SK-N-SH (cell line): ENCODE measurements around the gene MOGAT3. TPM values are rescaled to one million over a fixed set of nuclear protein-coding genes. Genes with fewer than 3 reads are reported as not detected.
A peak's percentile ranks its signal among the peaks of the same experiment; 100 is the strongest.

Experiments
- CTCF ChIA-PET: fragments of 300-600, 350-600 bp; formaldehyde crosslinking; extraction: SDS; loops from one replicate; lab custom pipeline; 2021; lab: Yijun Ruan, JAX
- POLR2A ChIA-PET: fragments of 350-600 bp; sonication (Branson Sonifier 250); formaldehyde crosslinking; extraction: SDS; loops from one replicate; lab custom pipeline; 2020; ENCODE audit warnings: antibody characterized with exemption, inconsistent platforms; lab: Yijun Ruan, JAX
- DNase-seq: peaks from one replicate; pipeline ENCODE4 v3.0.0; 2012
- H2AFZ ChIP-seq: fragments of 200-600 bp; sonication (generic); 2 replicates; pipeline ENCODE4 v1.8.1; 2016; ENCODE audit warnings: antibody characterized with exemption, mild to moderate bottlenecking, low read depth
- H3F3A ChIP-seq: fragments of 200-600 bp; sonication (generic); replicated peaks from 2 replicates; pipeline ENCODE3; 2016; ENCODE audit warnings: antibody characterized with exemption, mild to moderate bottlenecking; ENCODE audit not compliant: insufficient read depth
- H3K27ac ChIP-seq, 2 experiments: fragments of 200-500 bp in 1 of 2; fragments of 200-600 bp in 1 of 2; sonication (Bioruptor generic) in 1 of 2; sonication (generic), shearing (Covaris generic) in 1 of 2; 2 replicates each; pipeline versions ENCODE4 v1.5.1 to v1.6.1; 2014 to 2016; ENCODE audit warnings: low read depth in 2 of 2, inconsistent platforms in 1 of 2, low read length in 1 of 2, mild to moderate bottlenecking in 1 of 2, mixed read lengths in 1 of 2
- H3K27me3 ChIP-seq: fragments of 200-600 bp; sonication (generic), shearing (Covaris generic); 2 replicates; pipeline ENCODE4 v1.6.1; 2016; ENCODE audit warnings: mixed run types; ENCODE audit not compliant: insufficient read depth
- H3K36me3 ChIP-seq, 2 experiments: fragments of 200-500 bp in 1 of 2; fragments of 200-600 bp in 1 of 2; sonication (Bioruptor generic) in 1 of 2; sonication (generic) in 1 of 2; replicated peaks in 1 of 2; 2 replicates each; pipeline versions ENCODE3 to v1.5.1; 2014 to 2016; ENCODE audit warnings: low read length in 1 of 2, mild to moderate bottlenecking in 1 of 2; ENCODE audit not compliant: insufficient read depth in 2 of 2, control insufficient read depth in 1 of 2
- H3K4me1 ChIP-seq, 2 experiments: fragments of 200-500 bp in 1 of 2; fragments of 200-600 bp in 1 of 2; sonication (Bioruptor generic) in 1 of 2; sonication (generic), shearing (Covaris generic) in 1 of 2; 2 replicates each; pipeline versions ENCODE4 v1.5.1 to v1.6.1; 2014 to 2016; ENCODE audit warnings: low read depth in 1 of 2, low read length in 1 of 2, mixed run types in 1 of 2; ENCODE audit not compliant: insufficient read depth in 2 of 2, control insufficient read depth in 1 of 2
- H3K4me2 ChIP-seq: fragments of 200-600 bp; sonication (generic), shearing (Covaris generic); 2 replicates; pipeline ENCODE4 v1.6.1; 2017; ENCODE audit warnings: mixed run types
- H3K4me3 ChIP-seq, 2 experiments: fragments of 200-500 bp in 1 of 2; fragments of 200-600 bp in 1 of 2; sonication (Bioruptor generic) in 1 of 2; sonication (generic), shearing (Covaris generic) in 1 of 2; 2 replicates each; pipeline versions ENCODE4 v1.5.1 to v1.8.1; 2014 to 2016; ENCODE audit warnings: low read depth in 2 of 2, inconsistent platforms in 1 of 2, low read length in 1 of 2, mild to moderate bottlenecking in 1 of 2, mixed read lengths in 1 of 2, moderate library complexity in 1 of 2
- H3K79me2 ChIP-seq: fragments of 200-600 bp; sonication (generic); 2 replicates; pipeline ENCODE4 v1.8.1; 2017; ENCODE audit warnings: mild to moderate bottlenecking; ENCODE audit not compliant: insufficient read depth
- H3K9ac ChIP-seq: fragments of 200-600 bp; sonication (generic); 2 replicates; pipeline ENCODE4 v1.6.1; 2017; ENCODE audit warnings: mixed run types
- H3K9me2 ChIP-seq: fragments of 200-600 bp; sonication (generic); 2 replicates; pipeline ENCODE4 v1.6.1; 2017; ENCODE audit warnings: mixed run types
- H3K9me3 ChIP-seq: fragments of 200-600 bp; sonication (generic); 2 replicates; pipeline ENCODE4 v1.6.1; 2017; ENCODE audit warnings: mixed run types, mild to moderate bottlenecking, moderate library complexity
- H4K20me1 ChIP-seq: fragments of 200-600 bp; sonication (generic); 2 replicates; pipeline ENCODE4 v1.6.1; 2017; ENCODE audit warnings: mild to moderate bottlenecking, mixed run types; ENCODE audit not compliant: insufficient read depth
- CHD2 ChIP-seq: fragments of 150-350 bp; IDR thresholded peaks from 2 replicates; pipeline ENCODE4 v1.6.1; 2018; ENCODE audit warnings: low read length; ENCODE audit not compliant: partially characterized antibody
- ELF1 ChIP-seq: IDR thresholded peaks from 2 replicates; pipeline ENCODE4 v1.4.0; 2012
- EP300 ChIP-seq, 2 experiments: IDR thresholded peaks; 2 replicates each; pipeline versions ENCODE4 v1.4.0 to v1.6.1; 2012; ENCODE audit warnings: borderline replicate concordance in 1 of 2, low read depth in 1 of 2, low read length in 1 of 2
- EZH2phosphoT487 ChIP-seq: fragments of 200-600 bp; sonication (generic); IDR thresholded peaks from 2 replicates; pipeline ENCODE4 v1.6.1; 2017; ENCODE audit warnings: low read depth, mixed run types, mild to moderate bottlenecking, antibody characterized with exemption, moderate library complexity, borderline replicate concordance
- FOXJ3 ChIP-seq: sonication (generic); formaldehyde crosslinking; IDR thresholded peaks from 2 replicates; pipeline ENCODE4 v1.5.1; 2020; ENCODE audit warnings: mild to moderate bottlenecking, missing genetic modification reagents
- FOXM1 ChIP-seq: IDR thresholded peaks from 2 replicates; pipeline ENCODE4 v1.4.0; 2012; ENCODE audit warnings: low read depth, mild to moderate bottlenecking
- GABPA ChIP-seq: IDR thresholded peaks from 2 replicates; pipeline ENCODE4 v1.4.0; 2012; ENCODE audit warnings: low read depth, mild to moderate bottlenecking
- JUND ChIP-seq: IDR thresholded peaks from 2 replicates; pipeline ENCODE4 v1.4.0; 2012
- MXI1 ChIP-seq: IDR thresholded peaks from 2 replicates; pipeline ENCODE4 v1.6.1; 2012; ENCODE audit warnings: mild to moderate bottlenecking, low read depth, low read length, improper control_type of control experiment
- NFIC ChIP-seq: IDR thresholded peaks from 2 replicates; pipeline ENCODE4 v1.4.0; 2012; ENCODE audit warnings: borderline replicate concordance
- RAD21 ChIP-seq: IDR thresholded peaks from 2 replicates; pipeline ENCODE4 v1.6.1; 2012; ENCODE audit warnings: mild to moderate bottlenecking, low read length
- RCOR1 ChIP-seq: fragments of 150-350 bp; IDR thresholded peaks from 2 replicates; pipeline ENCODE4 v1.6.1; 2017; ENCODE audit warnings: antibody characterized with exemption, low read length
- RFX5 ChIP-seq: IDR thresholded peaks from 2 replicates; pipeline ENCODE4 v1.6.1; 2012; ENCODE audit warnings: mild to moderate bottlenecking, improper control_type of control experiment, low read length
- RXRA ChIP-seq: IDR thresholded peaks from 2 replicates; pipeline ENCODE4 v1.4.0; 2012; ENCODE audit warnings: low read depth, mild to moderate bottlenecking, borderline replicate concordance
- SIN3A ChIP-seq: IDR thresholded peaks from 2 replicates; pipeline ENCODE4 v1.6.1; 2012; ENCODE audit warnings: low read depth, mild to moderate bottlenecking, low read length, moderate library complexity, borderline replicate concordance
- TAF1 ChIP-seq: IDR thresholded peaks from 2 replicates; pipeline ENCODE4 v1.6.1; 2012; ENCODE audit warnings: low read depth, mild to moderate bottlenecking, low read length, moderate library complexity, borderline replicate concordance
- TCF12 ChIP-seq: IDR thresholded peaks from 2 replicates; pipeline ENCODE4 v1.4.0; 2012
- YY1 ChIP-seq: IDR thresholded peaks from 2 replicates; pipeline ENCODE4 v1.4.0; 2012; ENCODE audit warnings: low read depth, mild to moderate bottlenecking
- WGBS: methylation state at CpG from one replicate; pipeline ENCODE4 v1.1.6; 2017; ENCODE audit warnings: low lambda C conversion rate; 5-methylcytosine and 5-hydroxymethylcytosine counted together
- polyA plus RNA-seq, 3 experiments: library from polyadenylated mRNA; depleted of rRNA; stranded (reverse); fragments of >200 nt; gene quantifications; 2 replicates each; pipeline ENCODE4 v1.2.3, GENCODE V29; 2012
- TF ChIP-seq, protein P1 (sequence below): IDR thresholded peaks from 2 replicates; pipeline ENCODE4 v1.4.0; 2012; ENCODE audit warnings: low read depth, borderline replicate concordance
- TF ChIP-seq, protein P2 (sequence below): fragments of 150-350 bp; IDR thresholded peaks from 2 replicates; pipeline ENCODE4 v1.6.1; 2017; ENCODE audit warnings: antibody characterized with exemption, low read length, low read depth, borderline replicate concordance
- TF ChIP-seq, protein P3 (sequence below): IDR thresholded peaks from 2 replicates; pipeline ENCODE4 v1.6.1; 2012; ENCODE audit warnings: mild to moderate bottlenecking, low read depth, low read length, moderate library complexity
- TF ChIP-seq, protein P4 (sequence below): fragments of 200-600 bp; sonication (generic); IDR thresholded peaks from 2 replicates; pipeline ENCODE4 v1.6.1; 2017; ENCODE audit warnings: antibody characterized with exemption, mild to moderate bottlenecking, moderate library complexity
- TF ChIP-seq, protein P5 (sequence below): IDR thresholded peaks from 2 replicates; pipeline ENCODE4 v1.4.0; 2012; ENCODE audit warnings: low read depth

MOGAT3 gene
- polyA plus RNA-seq, 1 of the 3 experiments (the other 2 are of a cell fraction), result not detected

DNA sequence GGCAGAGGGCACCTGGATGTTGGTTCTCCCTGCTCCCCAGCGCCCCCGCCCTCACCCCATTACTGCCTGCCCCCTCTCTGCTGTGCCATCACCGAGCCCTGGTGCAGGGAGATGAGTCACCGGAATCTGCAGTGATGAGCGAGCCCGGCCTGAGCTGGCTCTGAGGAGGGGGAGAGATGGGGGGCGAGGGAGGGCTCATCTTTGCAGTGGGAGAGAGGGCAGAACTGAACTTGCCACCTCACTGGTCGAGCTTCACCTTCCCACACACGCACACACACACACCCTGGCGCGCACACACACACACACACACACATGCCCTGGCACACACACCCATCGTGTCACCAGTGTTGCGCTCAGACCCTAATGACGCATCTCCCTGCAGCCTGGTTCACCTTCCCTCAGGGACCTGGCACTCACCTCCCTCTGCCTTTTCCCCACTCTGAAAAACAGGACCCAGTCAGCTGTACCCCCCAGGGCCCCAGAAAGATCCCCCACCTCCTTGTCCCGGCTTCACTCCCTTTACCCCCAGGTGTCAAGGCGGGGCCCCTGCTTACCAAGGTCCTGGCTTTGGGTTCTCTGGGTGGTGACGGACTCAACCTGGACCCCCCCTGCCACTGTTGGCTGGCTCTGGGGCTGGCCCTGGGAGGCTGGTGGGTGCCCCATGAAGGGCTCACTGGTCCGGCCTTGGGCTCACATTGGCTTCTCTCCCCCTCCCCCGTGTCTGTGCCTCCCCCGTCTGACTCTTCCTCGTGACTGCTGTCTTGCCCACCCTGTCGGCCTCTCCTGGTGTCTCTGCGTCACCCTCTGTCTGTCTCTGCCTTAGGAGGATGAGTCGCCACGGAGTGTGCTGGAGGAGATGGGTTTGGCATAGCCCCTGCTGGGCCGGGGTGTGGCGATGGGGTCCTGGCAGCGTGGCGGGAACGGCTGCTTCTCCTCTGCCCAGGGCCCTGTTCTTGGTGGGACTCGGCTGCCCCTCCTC lies 40.9 kb downstream of the MOGAT3 start:
- H4K20me1 ChIP-seq, result peaks cover 21% of the 10 kb centered on the region
- H3K4me3 ChIP-seq, result no peak overlapping the region
- H3K4me1 ChIP-seq, result peaks cover 19 to 27% of the 10 kb centered on the region in 2 experiments; a peak in 3 of 4 replicates
- CTCF ChIA-PET, result interaction anchor here (0.8 to 5.1 kb wide), 8 partner anchors 11 to 265 kb away, joined by 3 to 30 read pairs (median 7); no protein-coding TSS in a partner anchor
- H3K79me2 ChIP-seq, result peaks cover 23% of the 10 kb centered on the region
- no peaks in the 10 kb centered on the region for H3K27me3 ChIP-seq
- H3K9me2 ChIP-seq, result no peaks in the 10 kb centered on the region
- no peak overlapping the region; the same call in 1 of the 2 replicates for H3K9ac ChIP-seq
- 29% methylated on average over 31 of the region's 31 CpGs for WGBS
- peak overlapping the region; percentile 68 for H3K4me2 ChIP-seq
- H3K36me3 ChIP-seq, result peaks cover 36 to 40% of the 10 kb centered on the region in 2 experiments
- no peaks in the 10 kb centered on the region for H3K9me3 ChIP-seq
- peaks cover 45% of the 10 kb centered on the region for H3F3A ChIP-seq
- H3K27ac ChIP-seq, result peak overlapping the region in 1 of 2 experiments; percentile 52; a peak in 2 of 4 replicates
- no peak overlapping the region for H2AFZ ChIP-seq
- POLR2A ChIA-PET, result interaction anchor here (0.5 kb wide), 1 partner anchor 23 kb away, joined by 3 read pairs; no protein-coding TSS in a partner anchor
- peak; percentile 65 for DNase-seq
- TF ChIP-seq EP300 (IDR thresholded peaks at IDR 0.05; ENCODE audit: borderline replicate concordance in 1 of 2, low read depth in 1 of 2, low read length in 1 of 2) (peak in 1 of 2 experiments; percentile 50; a peak in 1 of 4 replicates), FOXM1 (no peak), MXI1 (no peak), YY1 (no peak), RFX5 (no peak), GABPA (no peak), EZH2phosphoT487 (no peak), FOXJ3 (no peak), RAD21 (no peak), SIN3A (0 out of 2 replicates have a peak, but pooled peaks have one; percentile 44), ELF1 (no peak), CHD2 (no peak), TAF1 (no peak), RXRA (no peak; the same call in 1 of the 2 replicates), JUND (peak; percentile 95; the same call in 1 of the 2 replicates), RCOR1 (no peak), TCF12 (peak; percentile 79), NFIC (no peak; the same call in 1 of the 2 replicates)
- TF ChIP-seq, protein P1, sequence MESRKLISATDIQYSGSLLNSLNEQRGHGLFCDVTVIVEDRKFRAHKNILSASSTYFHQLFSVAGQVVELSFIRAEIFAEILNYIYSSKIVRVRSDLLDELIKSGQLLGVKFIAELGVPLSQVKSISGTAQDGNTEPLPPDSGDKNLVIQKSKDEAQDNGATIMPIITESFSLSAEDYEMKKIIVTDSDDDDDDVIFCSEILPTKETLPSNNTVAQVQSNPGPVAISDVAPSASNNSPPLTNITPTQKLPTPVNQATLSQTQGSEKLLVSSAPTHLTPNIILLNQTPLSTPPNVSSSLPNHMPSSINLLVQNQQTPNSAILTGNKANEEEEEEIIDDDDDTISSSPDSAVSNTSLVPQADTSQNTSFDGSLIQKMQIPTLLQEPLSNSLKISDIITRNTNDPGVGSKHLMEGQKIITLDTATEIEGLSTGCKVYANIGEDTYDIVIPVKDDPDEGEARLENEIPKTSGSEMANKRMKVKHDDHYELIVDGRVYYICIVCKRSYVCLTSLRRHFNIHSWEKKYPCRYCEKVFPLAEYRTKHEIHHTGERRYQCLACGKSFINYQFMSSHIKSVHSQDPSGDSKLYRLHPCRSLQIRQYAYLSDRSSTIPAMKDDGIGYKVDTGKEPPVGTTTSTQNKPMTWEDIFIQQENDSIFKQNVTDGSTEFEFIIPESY, result no peak; the same call in 1 of the 2 replicates
- TF ChIP-seq, protein P2, sequence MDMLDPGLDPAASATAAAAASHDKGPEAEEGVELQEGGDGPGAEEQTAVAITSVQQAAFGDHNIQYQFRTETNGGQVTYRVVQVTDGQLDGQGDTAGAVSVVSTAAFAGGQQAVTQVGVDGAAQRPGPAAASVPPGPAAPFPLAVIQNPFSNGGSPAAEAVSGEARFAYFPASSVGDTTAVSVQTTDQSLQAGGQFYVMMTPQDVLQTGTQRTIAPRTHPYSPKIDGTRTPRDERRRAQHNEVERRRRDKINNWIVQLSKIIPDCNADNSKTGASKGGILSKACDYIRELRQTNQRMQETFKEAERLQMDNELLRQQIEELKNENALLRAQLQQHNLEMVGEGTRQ, result no peak
- TF ChIP-seq, protein P3, sequence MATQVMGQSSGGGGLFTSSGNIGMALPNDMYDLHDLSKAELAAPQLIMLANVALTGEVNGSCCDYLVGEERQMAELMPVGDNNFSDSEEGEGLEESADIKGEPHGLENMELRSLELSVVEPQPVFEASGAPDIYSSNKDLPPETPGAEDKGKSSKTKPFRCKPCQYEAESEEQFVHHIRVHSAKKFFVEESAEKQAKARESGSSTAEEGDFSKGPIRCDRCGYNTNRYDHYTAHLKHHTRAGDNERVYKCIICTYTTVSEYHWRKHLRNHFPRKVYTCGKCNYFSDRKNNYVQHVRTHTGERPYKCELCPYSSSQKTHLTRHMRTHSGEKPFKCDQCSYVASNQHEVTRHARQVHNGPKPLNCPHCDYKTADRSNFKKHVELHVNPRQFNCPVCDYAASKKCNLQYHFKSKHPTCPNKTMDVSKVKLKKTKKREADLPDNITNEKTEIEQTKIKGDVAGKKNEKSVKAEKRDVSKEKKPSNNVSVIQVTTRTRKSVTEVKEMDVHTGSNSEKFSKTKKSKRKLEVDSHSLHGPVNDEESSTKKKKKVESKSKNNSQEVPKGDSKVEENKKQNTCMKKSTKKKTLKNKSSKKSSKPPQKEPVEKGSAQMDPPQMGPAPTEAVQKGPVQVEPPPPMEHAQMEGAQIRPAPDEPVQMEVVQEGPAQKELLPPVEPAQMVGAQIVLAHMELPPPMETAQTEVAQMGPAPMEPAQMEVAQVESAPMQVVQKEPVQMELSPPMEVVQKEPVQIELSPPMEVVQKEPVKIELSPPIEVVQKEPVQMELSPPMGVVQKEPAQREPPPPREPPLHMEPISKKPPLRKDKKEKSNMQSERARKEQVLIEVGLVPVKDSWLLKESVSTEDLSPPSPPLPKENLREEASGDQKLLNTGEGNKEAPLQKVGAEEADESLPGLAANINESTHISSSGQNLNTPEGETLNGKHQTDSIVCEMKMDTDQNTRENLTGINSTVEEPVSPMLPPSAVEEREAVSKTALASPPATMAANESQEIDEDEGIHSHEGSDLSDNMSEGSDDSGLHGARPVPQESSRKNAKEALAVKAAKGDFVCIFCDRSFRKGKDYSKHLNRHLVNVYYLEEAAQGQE, result no peak
- TF ChIP-seq, protein P4, sequence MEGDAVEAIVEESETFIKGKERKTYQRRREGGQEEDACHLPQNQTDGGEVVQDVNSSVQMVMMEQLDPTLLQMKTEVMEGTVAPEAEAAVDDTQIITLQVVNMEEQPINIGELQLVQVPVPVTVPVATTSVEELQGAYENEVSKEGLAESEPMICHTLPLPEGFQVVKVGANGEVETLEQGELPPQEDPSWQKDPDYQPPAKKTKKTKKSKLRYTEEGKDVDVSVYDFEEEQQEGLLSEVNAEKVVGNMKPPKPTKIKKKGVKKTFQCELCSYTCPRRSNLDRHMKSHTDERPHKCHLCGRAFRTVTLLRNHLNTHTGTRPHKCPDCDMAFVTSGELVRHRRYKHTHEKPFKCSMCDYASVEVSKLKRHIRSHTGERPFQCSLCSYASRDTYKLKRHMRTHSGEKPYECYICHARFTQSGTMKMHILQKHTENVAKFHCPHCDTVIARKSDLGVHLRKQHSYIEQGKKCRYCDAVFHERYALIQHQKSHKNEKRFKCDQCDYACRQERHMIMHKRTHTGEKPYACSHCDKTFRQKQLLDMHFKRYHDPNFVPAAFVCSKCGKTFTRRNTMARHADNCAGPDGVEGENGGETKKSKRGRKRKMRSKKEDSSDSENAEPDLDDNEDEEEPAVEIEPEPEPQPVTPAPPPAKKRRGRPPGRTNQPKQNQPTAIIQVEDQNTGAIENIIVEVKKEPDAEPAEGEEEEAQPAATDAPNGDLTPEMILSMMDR, result 0 out of 2 replicates have a peak, but pooled peaks have one; percentile 18
- TF ChIP-seq, protein P5, sequence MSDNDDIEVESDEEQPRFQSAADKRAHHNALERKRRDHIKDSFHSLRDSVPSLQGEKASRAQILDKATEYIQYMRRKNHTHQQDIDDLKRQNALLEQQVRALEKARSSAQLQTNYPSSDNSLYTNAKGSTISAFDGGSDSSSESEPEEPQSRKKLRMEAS, result peak; percentile 48; the same call in 1 of the 2 replicates
